GM12878 (cell line): ENCODE measurements around the gene MYO15A. TPM values are rescaled to one million over a fixed set of nuclear protein-coding genes. Genes with fewer than 3 reads are reported as not detected.

ENCODE experiments used
- ATAC-seq: fragments of 200-7000 bp; cut with Tn5 transposase; 3 replicates; pipeline ENCODE4 v1.9.1; 2020; ENCODE audit warnings: mild to moderate bottlenecking, moderate library complexity
- BruUV-seq: library from RNA; stranded (reverse); fragments of 400-500 nt; replicated peaks from 2 replicates; lab custom pipeline; 2021; lab: Mats Ljungman, UMichigan
- CTCF ChIA-PET: fragments of 300-600 bp; sonication (Branson Sonifier 250); formaldehyde crosslinking; extraction: SDS; loops from one replicate; lab custom pipeline; 2021; ENCODE audit warnings: inconsistent platforms; lab: Yijun Ruan, JAX
- POLR2A ChIA-PET: fragments of 350-600 bp; formaldehyde crosslinking; extraction: SDS; loops from one replicate; lab custom pipeline; 2021; ENCODE audit warnings: inconsistent platforms; lab: Charles Lee
- RAD21 ChIA-PET: fragments of 300-600 bp; sonication (Branson Sonifier 250); formaldehyde crosslinking; loops from one replicate; lab custom pipeline; 2023; ENCODE audit warnings: antibody characterized with exemption; ENCODE audit not compliant: unreplicated experiment; lab: Charles Lee
- SMC1A ChIA-PET: fragments of 300-600 bp; sonication (Branson Sonifier 250); formaldehyde crosslinking; loops from one replicate; lab custom pipeline; 2023; ENCODE audit not compliant: unreplicated experiment, uncharacterized antibody; lab: Charles Lee
- DNase-seq: peaks from one replicate; pipeline ENCODE4 v3.0.0-alpha.2; 2011; ENCODE audit warnings: low read depth, low spot score
- FAIRE-seq: peaks from 3 replicates; lab custom pipeline; 2011; peaks lifted over from hg19 to GRCh38; lab: Jason Lieb, UNC
- H2AFZ ChIP-seq: 2 replicates; pipeline ENCODE4 v1.6.0; 2011; ENCODE audit warnings: low read depth, low read length, control low read depth; ENCODE audit not compliant: control insufficient read depth
- H3K27ac ChIP-seq: 2 replicates; pipeline ENCODE4 v1.5.1; 2011; ENCODE audit warnings: control low read depth; ENCODE audit not compliant: control insufficient read depth, insufficient read depth
- H3K27me3 ChIP-seq, 2 experiments: replicated peaks in 1 of 2; 2 replicates each; pipeline versions ENCODE4 v1.6.0 to v1.6.1; 2011; ENCODE audit warnings: low read length in 1 of 2; ENCODE audit not compliant: control insufficient read depth in 2 of 2, insufficient read depth in 2 of 2
- H3K36me3 ChIP-seq, 2 experiments: 2 replicates each; pipeline ENCODE4 v1.5.1; 2011; ENCODE audit warnings: low read length in 1 of 2; ENCODE audit not compliant: control insufficient read depth in 2 of 2, insufficient read depth in 2 of 2
- H3K4me1 ChIP-seq: 2 replicates; pipeline ENCODE4 v1.6.1; 2011; ENCODE audit warnings: mild to moderate bottlenecking, low read length, moderate library complexity, mixed read lengths; ENCODE audit not compliant: control insufficient read depth, insufficient read depth
- H3K4me2 ChIP-seq: 2 replicates; pipeline ENCODE4 v1.6.0; 2011; ENCODE audit warnings: control low read depth; ENCODE audit not compliant: control insufficient read depth, insufficient read depth
- H3K4me3 ChIP-seq: fragments of 200-600 bp; sonication (generic); 2 replicates; pipeline ENCODE4 v1.5.1; 2016
- H3K79me2 ChIP-seq: 2 replicates; pipeline ENCODE4 v1.6.0; 2011; ENCODE audit warnings: low read length; ENCODE audit not compliant: control insufficient read depth, insufficient read depth
- H3K9ac ChIP-seq: 2 replicates; pipeline ENCODE4 v1.8.0; 2011; ENCODE audit warnings: low read length, control low read depth, mixed read lengths; ENCODE audit not compliant: control insufficient read depth, insufficient read depth
- H3K9me3 ChIP-seq: replicated peaks from 3 replicates; pipeline ENCODE4 v1.5.1; 2011; ENCODE audit warnings: mild to moderate bottlenecking, low read length; ENCODE audit not compliant: control insufficient read depth, insufficient read depth
- H4K20me1 ChIP-seq: 2 replicates; pipeline ENCODE4 v1.6.0; 2011; ENCODE audit not compliant: control insufficient read depth, insufficient read depth
- BACH1 ChIP-seq: fragments of 450-650 bp; IDR thresholded peaks from 2 replicates; pipeline ENCODE4 v1.6.1; 2017; ENCODE audit warnings: mild to moderate bottlenecking, borderline replicate concordance
- CHD1 ChIP-seq: IDR thresholded peaks from 2 replicates; pipeline ENCODE4 v1.6.1; 2012; ENCODE audit warnings: low read depth, low read length, improper control_type of control experiment
- CHD2 ChIP-seq: IDR thresholded peaks from 2 replicates; pipeline ENCODE4 v1.6.1; 2011; ENCODE audit warnings: low read depth, low read length, improper control_type of control experiment, borderline replicate concordance
- GATAD2B ChIP-seq: fragments of 450-650 bp; conservative IDR thresholded peaks from 2 replicates; pipeline ENCODE4 v1.6.1; 2017; ENCODE audit warnings: low read depth, mild to moderate bottlenecking, moderate library complexity
- LARP7 ChIP-seq: fragments of 450-650 bp; IDR thresholded peaks from 2 replicates; pipeline ENCODE4 v1.6.1; 2017; ENCODE audit warnings: mild to moderate bottlenecking
- PAX8 ChIP-seq: fragments of 450-650 bp; IDR thresholded peaks from 2 replicates; pipeline ENCODE4 v1.6.1; 2017; ENCODE audit warnings: mild to moderate bottlenecking, moderate library complexity
- RB1 ChIP-seq: fragments of 450-650 bp; formaldehyde crosslinking; IDR thresholded peaks from 2 replicates; pipeline ENCODE4 v1.6.1; 2017; ENCODE audit warnings: mild to moderate bottlenecking, borderline replicate concordance
- RCOR1 ChIP-seq: conservative IDR thresholded peaks from 2 replicates; pipeline ENCODE4 v1.6.1; 2012; ENCODE audit warnings: low read depth, low read length, improper control_type of control experiment
- SIX5 ChIP-seq: IDR thresholded peaks from 2 replicates; pipeline ENCODE4 v1.6.1; 2011; ENCODE audit warnings: mild to moderate bottlenecking, low read depth, low read length, moderate library complexity; ENCODE audit not compliant: severe bottlenecking
- SRF ChIP-seq, 2 experiments: IDR thresholded peaks; 2 replicates each; pipeline ENCODE4 v1.6.1; 2011; ENCODE audit warnings: low read depth in 2 of 2, low read length in 2 of 2, mild to moderate bottlenecking in 1 of 2, moderate library complexity in 1 of 2
- SUZ12 ChIP-seq: fragments of 200-600 bp; sonication (generic); IDR thresholded peaks from one replicate; pipeline ENCODE4 v1.6.1; 2018; ENCODE audit warnings: antibody characterized with exemption, mild to moderate bottlenecking; ENCODE audit not compliant: unreplicated experiment
- TCF12 ChIP-seq: IDR thresholded peaks from 2 replicates; pipeline ENCODE4 v1.6.1; 2011; ENCODE audit warnings: low read depth, mild to moderate bottlenecking, low read length
- USF2 ChIP-seq: IDR thresholded peaks from 2 replicates; pipeline ENCODE4 v1.6.1; 2011; ENCODE audit warnings: low read depth, low read length, improper control_type of control experiment, borderline replicate concordance
- YY1 ChIP-seq: IDR thresholded peaks from 2 replicates; pipeline ENCODE4 v1.6.1; 2011; ENCODE audit warnings: low read depth, mild to moderate bottlenecking, low read length
- WGBS: methylation state at CpG from one replicate; pipeline ENCODE4 v1.1.6; 2016; ENCODE audit warnings: low lambda C conversion rate; ENCODE audit not compliant: insufficient replicate concordance, insufficient coverage; ENCODE audit errors: missing lambda C conversion rate; 5-methylcytosine and 5-hydroxymethylcytosine counted together
- in situ Hi-C: fragments of 300-500 bp; cut with MboI; formaldehyde crosslinking; loops from 9 replicates; pipeline ENCODE4 v1.14.3; 2018; ENCODE audit warnings: mixed read lengths
- intact Hi-C: fragments of 100-400 bp; cut with micrococcal nuclease; formaldehyde crosslinking; loops from one replicate; pipeline ENCODE4 v1.14.2; 2022; ENCODE audit not compliant: unreplicated experiment
- polyA plus RNA-seq, 11 experiments: library from polyadenylated mRNA; depleted of rRNA in 4 of 11; unstranded in 6 of 11; stranded (reverse) in 5 of 11; fragments of >200 nt; fragmentation: Nextera tagmentation in 4 of 11; fragmentation: Illumina TruSeq in 1 of 11; extraction: Ambion mirVana in 4 of 11; extraction: Trizol in 1 of 11; gene quantifications; 1 replicate in 1 of 11; 2 replicates in 10 of 11; pipeline versions ENCODE4 v1.2.1 to v1.2.3, GENCODE V29; 2011 to 2016; ENCODE audit warnings: inconsistent platforms in 2 of 11, missing spikeins in 2 of 11, low read depth in 1 of 11
- total RNA-seq, 4 experiments: library from RNA; depleted of rRNA in 3 of 4; stranded (reverse); fragments of >200 nt in 3 of 4; fragmentation: Illumina TruSeq in 1 of 4; extraction: Trizol in 1 of 4; gene quantifications; 2 replicates each; pipeline versions ENCODE4 v1.2.1 to v1.2.3, GENCODE V29; 2013 to 2021
- TF ChIP-seq, protein P1 (sequence below), 3 experiments: IDR thresholded peaks in 2 of 3; conservative IDR thresholded peaks in 1 of 3; 2 replicates each; pipeline ENCODE4 v1.5.1; 2011; ENCODE audit warnings: low read depth in 3 of 3, low read length in 3 of 3, mild to moderate bottlenecking in 3 of 3, control low read depth in 2 of 3, moderate library complexity in 2 of 3, inconsistent platforms in 1 of 3, mixed read lengths in 1 of 3; ENCODE audit not compliant: control insufficient read depth in 2 of 3, insufficient read depth in 1 of 3; ENCODE audit errors: extremely low read depth in 1 of 3
- TF ChIP-seq, protein P2 (sequence below): fragments of 450-650 bp; IDR thresholded peaks from 2 replicates; pipeline ENCODE4 v1.6.1; 2017; ENCODE audit warnings: borderline replicate concordance
- TF ChIP-seq, protein P3 (sequence below): IDR thresholded peaks from 2 replicates; pipeline ENCODE4 v1.6.1; 2012; ENCODE audit warnings: low read depth, low read length, improper control_type of control experiment
- TF ChIP-seq, protein P4 (sequence below): fragments of 450-650 bp; IDR thresholded peaks from 2 replicates; pipeline ENCODE4 v1.6.1; 2016; ENCODE audit warnings: mild to moderate bottlenecking

MYO15A gene
- total and polyA plus RNA-seq, 10 of the 15 experiments (the other 5 are each of a cell fraction or from before 2014, with no cell fraction given), result 0.03 to 0.77 (median 0.21) TPM; not detected in 4

DNA sequence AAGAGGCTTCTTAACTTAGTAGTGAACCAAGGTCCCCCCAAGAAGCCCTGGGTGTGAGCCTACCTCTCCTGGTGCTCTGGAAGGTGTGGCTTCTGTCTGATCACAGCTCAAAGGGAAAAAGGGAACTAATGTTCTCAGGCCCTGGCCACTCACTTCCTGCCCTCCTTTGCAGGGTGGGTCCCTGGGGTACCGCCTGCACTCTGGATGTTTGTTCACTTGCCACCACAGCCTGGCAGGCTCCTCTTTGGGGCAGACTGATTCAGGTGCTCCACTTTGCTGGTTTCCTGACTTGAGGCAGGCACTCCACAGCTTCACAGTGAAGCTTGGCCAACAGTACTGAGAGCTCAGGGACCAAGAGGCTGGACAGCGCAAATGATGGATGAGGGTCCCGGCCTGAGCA lies 5.9 kb upstream of the MYO15A start:
- H3K27ac ChIP-seq, result no peak overlapping the region
- no peak overlapping the region for H3K9ac ChIP-seq
- POLR2A ChIA-PET, result no interaction called here
- no peak overlapping the region for H2AFZ ChIP-seq
- intact Hi-C loops, result no loop called here
- SMC1A ChIA-PET, result no interaction called here
- WGBS, result 53% methylated on average over 3 of the region's 3 CpGs
- H3K36me3 ChIP-seq, result peaks cover 11% of the 10 kb centered on the region in 2 experiments
- ATAC-seq (peak; percentile 48), FAIRE-seq (no peak), DNase-seq (no peak)
- RAD21 ChIA-PET, result no interaction called here
- no TSS peak for BruUV-seq
- H3K79me2 ChIP-seq, result no peaks in the 10 kb centered on the region
- in situ Hi-C loops, result no loop called here
- H3K9me3 ChIP-seq, result no peaks in the 10 kb centered on the region
- TF ChIP-seq PAX8 (no peak), YY1 (no peak), LARP7 (no peak), SIX5 (no peak), SRF (IDR thresholded peaks at IDR 0.05; ENCODE audit: low read depth in 2 of 2, low read length in 2 of 2) (no peak), USF2 (no peak), TCF12 (no peak), RCOR1 (no peak), CHD2 (no peak), RB1 (no peak), GATAD2B (no peak), BACH1 (no peak), SUZ12 (no peak), CHD1 (no peak)
- TF ChIP-seq, protein P1, sequence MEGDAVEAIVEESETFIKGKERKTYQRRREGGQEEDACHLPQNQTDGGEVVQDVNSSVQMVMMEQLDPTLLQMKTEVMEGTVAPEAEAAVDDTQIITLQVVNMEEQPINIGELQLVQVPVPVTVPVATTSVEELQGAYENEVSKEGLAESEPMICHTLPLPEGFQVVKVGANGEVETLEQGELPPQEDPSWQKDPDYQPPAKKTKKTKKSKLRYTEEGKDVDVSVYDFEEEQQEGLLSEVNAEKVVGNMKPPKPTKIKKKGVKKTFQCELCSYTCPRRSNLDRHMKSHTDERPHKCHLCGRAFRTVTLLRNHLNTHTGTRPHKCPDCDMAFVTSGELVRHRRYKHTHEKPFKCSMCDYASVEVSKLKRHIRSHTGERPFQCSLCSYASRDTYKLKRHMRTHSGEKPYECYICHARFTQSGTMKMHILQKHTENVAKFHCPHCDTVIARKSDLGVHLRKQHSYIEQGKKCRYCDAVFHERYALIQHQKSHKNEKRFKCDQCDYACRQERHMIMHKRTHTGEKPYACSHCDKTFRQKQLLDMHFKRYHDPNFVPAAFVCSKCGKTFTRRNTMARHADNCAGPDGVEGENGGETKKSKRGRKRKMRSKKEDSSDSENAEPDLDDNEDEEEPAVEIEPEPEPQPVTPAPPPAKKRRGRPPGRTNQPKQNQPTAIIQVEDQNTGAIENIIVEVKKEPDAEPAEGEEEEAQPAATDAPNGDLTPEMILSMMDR (IDR thresholded peaks at IDR 0.05 in 2 of 3, conservative IDR thresholded peaks at IDR 0.05 in 1 of 3; ENCODE audit: control insufficient read depth in 2 of 3, extremely low read depth in 1 of 3, insufficient read depth in 1 of 3, low read depth in 3 of 3, low read length in 3 of 3), result no peak
- TF ChIP-seq, protein P2, sequence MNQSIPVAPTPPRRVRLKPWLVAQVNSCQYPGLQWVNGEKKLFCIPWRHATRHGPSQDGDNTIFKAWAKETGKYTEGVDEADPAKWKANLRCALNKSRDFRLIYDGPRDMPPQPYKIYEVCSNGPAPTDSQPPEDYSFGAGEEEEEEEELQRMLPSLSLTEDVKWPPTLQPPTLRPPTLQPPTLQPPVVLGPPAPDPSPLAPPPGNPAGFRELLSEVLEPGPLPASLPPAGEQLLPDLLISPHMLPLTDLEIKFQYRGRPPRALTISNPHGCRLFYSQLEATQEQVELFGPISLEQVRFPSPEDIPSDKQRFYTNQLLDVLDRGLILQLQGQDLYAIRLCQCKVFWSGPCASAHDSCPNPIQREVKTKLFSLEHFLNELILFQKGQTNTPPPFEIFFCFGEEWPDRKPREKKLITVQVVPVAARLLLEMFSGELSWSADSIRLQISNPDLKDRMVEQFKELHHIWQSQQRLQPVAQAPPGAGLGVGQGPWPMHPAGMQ, result no peak
- TF ChIP-seq, protein P3, sequence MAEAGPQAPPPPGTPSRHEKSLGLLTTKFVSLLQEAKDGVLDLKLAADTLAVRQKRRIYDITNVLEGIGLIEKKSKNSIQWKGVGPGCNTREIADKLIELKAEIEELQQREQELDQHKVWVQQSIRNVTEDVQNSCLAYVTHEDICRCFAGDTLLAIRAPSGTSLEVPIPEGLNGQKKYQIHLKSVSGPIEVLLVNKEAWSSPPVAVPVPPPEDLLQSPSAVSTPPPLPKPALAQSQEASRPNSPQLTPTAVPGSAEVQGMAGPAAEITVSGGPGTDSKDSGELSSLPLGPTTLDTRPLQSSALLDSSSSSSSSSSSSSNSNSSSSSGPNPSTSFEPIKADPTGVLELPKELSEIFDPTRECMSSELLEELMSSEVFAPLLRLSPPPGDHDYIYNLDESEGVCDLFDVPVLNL, result no peak
- TF ChIP-seq, protein P4, sequence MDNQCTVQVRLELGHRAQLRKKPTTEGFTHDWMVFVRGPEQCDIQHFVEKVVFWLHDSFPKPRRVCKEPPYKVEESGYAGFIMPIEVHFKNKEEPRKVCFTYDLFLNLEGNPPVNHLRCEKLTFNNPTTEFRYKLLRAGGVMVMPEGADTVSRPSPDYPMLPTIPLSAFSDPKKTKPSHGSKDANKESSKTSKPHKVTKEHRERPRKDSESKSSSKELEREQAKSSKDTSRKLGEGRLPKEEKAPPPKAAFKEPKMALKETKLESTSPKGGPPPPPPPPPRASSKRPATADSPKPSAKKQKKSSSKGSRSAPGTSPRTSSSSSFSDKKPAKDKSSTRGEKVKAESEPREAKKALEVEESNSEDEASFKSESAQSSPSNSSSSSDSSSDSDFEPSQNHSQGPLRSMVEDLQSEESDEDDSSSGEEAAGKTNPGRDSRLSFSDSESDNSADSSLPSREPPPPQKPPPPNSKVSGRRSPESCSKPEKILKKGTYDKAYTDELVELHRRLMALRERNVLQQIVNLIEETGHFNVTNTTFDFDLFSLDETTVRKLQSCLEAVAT, result no peak
- H3K27me3 ChIP-seq, result no peaks in the 10 kb centered on the region
- CTCF ChIA-PET, result interaction anchor here (0.6 to 1.0 kb wide), 2 partner anchors 14 to 81 kb away, joined by 3 read pairs; partner anchors contain the start of gene ALKBH5
- H3K4me3 ChIP-seq, result no peak overlapping the region
- no peaks in the 10 kb centered on the region for H4K20me1 ChIP-seq
- H3K4me2 ChIP-seq, result no peak overlapping the region
- H3K4me1 ChIP-seq, result no peaks in the 10 kb centered on the region
